Measurements from ENCODE around the gene SDR42E2. TPM values are rescaled to one million over a fixed set of nuclear protein-coding genes. Genes with fewer than 3 reads are reported as not detected.
"Not testable (repeated sequence)": the region's sequence is repeated elsewhere in the genome, so short reads cannot be mapped to it uniquely, and the experiment has no call there.

The SDR42E2 gene
- total RNA-seq, 6 donors from 2014 or later = 0.17 to 0.59 (median 0.22) TPM; not detected in 3

GRCh38 chr16:22210854-22211253 is 48.5 kb downstream of the SDR42E2 start:
- peaks cover 22 to 41% (median 24%) of the 10 kb centered on the region in 4 donors for H3K4me1 ChIP-seq
- TF ChIP-seq CTCF (IDR thresholded peaks at IDR 0.05) = no peak
- TF ChIP-seq POLR2A (IDR thresholded peaks at IDR 0.05) = no peak
- TF ChIP-seq EP300 (IDR thresholded peaks at IDR 0.05) = no peak
- TF ChIP-seq POLR2AphosphoS5 (IDR thresholded peaks at IDR 0.05) = no peak
- peaks cover 0 to 26% (median 0%) of the 10 kb centered on the region in 4 donors for H3K36me3 ChIP-seq
- ATAC-seq (ENCODE audit: low FRiP score in 2 of 2) (no peak), DNase-seq (no peak)
- 83 to 90% methylated on average over 2 of the region's 2 CpGs for WGBS, 2 donors
- H3K27me3 ChIP-seq = no peaks in the 10 kb centered on the region
- H3K9me3 ChIP-seq = no peaks in the 10 kb centered on the region
- no peak overlapping the region for H3K4me3 ChIP-seq
- H3K27ac ChIP-seq = no peak overlapping the region

- DNase-seq = no peak
- Histone ChIP-seq H3K4me3 (no peak overlapping the region), H3K27ac (no peak overlapping the region), H3K27me3 (no peaks in the 10 kb centered on the region), H3K9me3 (no peaks in the 10 kb centered on the region), H3K36me3 (peaks cover 0 to 29% (median 0%) of the 10 kb centered on the region in 4 donors), H3K4me1 (peaks cover 10 to 30% (median 18%) of the 10 kb centered on the region in 4 donors)
- WGBS, 2 donors = 66 to 82% methylated on average over 4 of the region's 4 CpGs
- no peak for TF ChIP-seq EP300 (IDR thresholded peaks at IDR 0.05)
- TF ChIP-seq CTCF (IDR thresholded peaks at IDR 0.05) = no peak
- no peak for TF ChIP-seq POLR2A (IDR thresholded peaks at IDR 0.05)
- TF ChIP-seq POLR2AphosphoS5 (IDR thresholded peaks at IDR 0.05) = no peak
- no peak for ATAC-seq (ENCODE audit: low FRiP score in 2 of 2)
Observed at GRCh38 chr16:22213236-22213635, 50.9 kb downstream of the SDR42E2 start.

- DNase-seq = no peak
- Histone ChIP-seq H3K36me3 (peaks cover 0 to 29% (median 0%) of the 10 kb centered on the region in 4 donors), H3K4me1 (peaks cover 7 to 29% (median 14%) of the 10 kb centered on the region in 4 donors), H3K4me3 (no peak overlapping the region), H3K27ac (no peak overlapping the region), H3K9me3 (no peaks in the 10 kb centered on the region), H3K27me3 (no peaks in the 10 kb centered on the region)
- no peak for TF ChIP-seq POLR2A (IDR thresholded peaks at IDR 0.05)
- no peak for ATAC-seq (ENCODE audit: low FRiP score in 2 of 2)
- 92 to 98% methylated on average over 3 of the region's 3 CpGs for WGBS, 2 donors
Observed at GRCh38 chr16:22213801-22214200, 51.5 kb downstream of the SDR42E2 start.

- no peaks in the 10 kb centered on the region for H3K27me3 ChIP-seq
- no peak overlapping the region for H3K27ac ChIP-seq
- 46 to 93% methylated on average over 2 of the region's 2 CpGs for WGBS, 2 donors
- ATAC-seq (ENCODE audit: low FRiP score in 2 of 2) (no peak), DNase-seq (no peak)
- H3K4me1 ChIP-seq = peaks cover 6 to 23% (median 13%) of the 10 kb centered on the region in 4 donors
- no peak for TF ChIP-seq POLR2A (IDR thresholded peaks at IDR 0.05)
- no peak for TF ChIP-seq POLR2AphosphoS5 (IDR thresholded peaks at IDR 0.05)
- no peak for TF ChIP-seq CTCF (IDR thresholded peaks at IDR 0.05)
- no peaks in the 10 kb centered on the region for H3K9me3 ChIP-seq
- H3K4me3 ChIP-seq = no peak overlapping the region
- H3K36me3 ChIP-seq = peaks cover 0 to 29% (median 0%) of the 10 kb centered on the region in 4 donors
Observed at GRCh38 chr16:22214402-22214801, 52.1 kb downstream of the SDR42E2 start.

GRCh38 chr16:22214889-22215288 is 52.6 kb downstream of the SDR42E2 start:
- no peak for DNase-seq

DNA sequence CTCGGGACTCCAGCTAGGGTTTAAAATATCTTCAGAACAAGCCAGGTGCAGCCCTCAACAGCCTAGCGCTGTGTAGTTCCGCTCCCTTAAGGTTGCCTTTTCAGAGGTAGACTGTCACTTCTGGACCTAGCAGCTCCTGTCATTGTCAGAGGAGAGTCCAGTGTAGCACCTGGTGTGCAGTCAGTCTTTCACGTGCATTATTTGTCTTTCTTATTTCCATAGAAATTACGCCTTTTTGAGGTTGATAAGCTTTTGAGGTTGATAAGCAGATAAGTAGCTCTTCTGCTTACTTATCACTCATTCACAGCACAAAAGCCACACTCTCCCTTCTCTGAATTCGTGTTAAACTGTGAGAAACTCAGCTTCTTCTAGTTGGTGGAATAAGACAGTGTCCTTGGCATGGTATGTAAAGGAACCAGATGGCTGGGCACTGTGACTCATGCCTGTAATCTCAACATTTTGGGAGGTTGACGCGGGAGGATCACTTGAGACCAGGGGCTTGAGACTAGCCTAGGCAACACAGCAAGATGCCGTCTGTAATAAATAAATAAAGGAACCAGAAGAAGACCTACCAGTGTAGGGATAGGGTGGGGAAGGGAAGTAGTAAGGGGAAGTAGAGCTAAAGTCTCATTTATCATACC is 54.0 kb downstream of the SDR42E2 start:
- Histone ChIP-seq H3K4me1 (peaks cover 0 to 24% (median 11%) of the 10 kb centered on the region in 4 donors), H3K36me3 (peaks cover 0 to 29% (median 3%) of the 10 kb centered on the region in 4 donors), H3K27ac (no peak overlapping the region), H3K4me3 (no peak overlapping the region), H3K9me3 (no peaks in the 10 kb centered on the region), H3K27me3 (no peaks in the 10 kb centered on the region)
- 74% methylated on average over 9 of the region's 9 CpGs for WGBS, 2 donors
- DNase-seq = no peak
- ATAC-seq (ENCODE audit: low FRiP score in 2 of 2) = peak in 1 of 2 donors; percentile 5
- TF ChIP-seq POLR2A (IDR thresholded peaks at IDR 0.05) (no peak), EP300 (IDR thresholded peaks at IDR 0.05) (no peak), CTCF (IDR thresholded peaks at IDR 0.05) (no peak), POLR2AphosphoS5 (IDR thresholded peaks at IDR 0.05) (no peak)

More at GRCh38 chr16:22214889-22215288, 52.6 kb downstream of the SDR42E2 start:
- Histone ChIP-seq H3K4me1 (peaks cover under 1 to 21% (median 15%) of the 10 kb centered on the region in 4 donors), H3K9me3 (no peaks in the 10 kb centered on the region), H3K27ac (no peak overlapping the region), H3K36me3 (peaks cover 0 to 29% (median 0%) of the 10 kb centered on the region in 4 donors), H3K27me3 (no peaks in the 10 kb centered on the region), H3K4me3 (no peak overlapping the region)
- ATAC-seq (ENCODE audit: low FRiP score in 2 of 2) = no peak
- TF ChIP-seq EP300 (IDR thresholded peaks at IDR 0.05) = no peak
- WGBS, 2 donors = 87 to 89% methylated on average over 3 of the region's 3 CpGs

GRCh38 chr16:22216832-22217225 is 54.5 kb downstream of the SDR42E2 start:
- DNase-seq; H3K27me3 ChIP-seq; H3K27ac ChIP-seq; ATAC-seq (ENCODE audit: low FRiP score in 2 of 2); H3K9me3 ChIP-seq; H3K4me3 ChIP-seq: not testable (repeated sequence)
- 74% methylated on average over 7 of the region's 7 CpGs for WGBS, 2 donors
- peaks cover 0 to 24% (median 9%) of the 10 kb centered on the region in 4 donors for H3K4me1 ChIP-seq
- peaks cover 0 to 29% (median 3%) of the 10 kb centered on the region in 4 donors for H3K36me3 ChIP-seq
